ENCODE data around the gene TPM3. TPM values are rescaled to one million over a fixed set of nuclear protein-coding genes. Genes with fewer than 3 reads are reported as not detected.

TPM3 gene
- total RNA-seq, 1 donor from 2014 or later: 279 TPM

DNA sequence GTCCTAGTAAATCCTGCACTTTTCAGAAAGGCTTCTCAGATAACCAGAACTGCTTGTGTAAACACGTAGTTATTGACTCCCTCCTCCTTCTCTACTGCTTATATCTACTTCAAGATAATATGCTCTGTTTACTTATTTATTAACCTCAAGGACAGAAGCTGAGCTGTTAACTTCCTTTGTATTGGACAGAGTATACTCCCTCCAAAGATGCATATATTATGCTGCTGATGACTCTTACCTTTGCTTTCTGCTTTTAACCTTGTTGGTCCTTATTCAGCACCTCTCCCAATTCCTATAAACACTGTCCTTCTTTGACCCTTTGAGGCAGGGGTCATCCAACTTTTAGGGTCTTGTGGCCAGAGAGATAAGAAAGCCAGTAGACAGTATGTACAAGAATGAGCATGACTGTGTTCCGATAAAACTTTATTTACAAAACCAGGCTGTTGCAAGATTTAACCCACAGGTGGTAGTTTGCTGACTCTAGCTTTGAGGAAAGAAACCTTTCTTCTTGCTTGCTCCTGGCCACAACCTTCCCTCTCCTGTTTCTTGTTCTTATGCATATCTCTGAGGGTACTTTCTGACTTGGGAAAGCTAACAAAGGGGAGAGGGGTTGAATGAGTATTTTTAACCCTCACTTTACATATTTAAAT is 4.9 kb downstream of the TPM3 start:
- FAIRE-seq (no peak), DNase-seq (ENCODE audit: low read depth) (no peak)
- Histone ChIP-seq H3K4me3 (ENCODE audit: low read depth, low read length) (no peak overlapping the region), H3K36me3 (ENCODE audit: control insufficient read depth, insufficient read depth, low read length) (no peaks in the 10 kb centered on the region), H3K27me3 (ENCODE audit: control insufficient read depth, insufficient read depth, low read length) (no peaks in the 10 kb centered on the region)
- no peak for TF ChIP-seq CTCF (IDR thresholded peaks at IDR 0.05; ENCODE audit: insufficient read depth, low read length, severe bottlenecking)

GRCh38 chr1:154186177-154186576 is 5.7 kb downstream of the TPM3 start:
- no peaks in the 10 kb centered on the region for H3K27me3 ChIP-seq (ENCODE audit: control insufficient read depth, insufficient read depth, low read length)
- no peaks in the 10 kb centered on the region for H3K36me3 ChIP-seq (ENCODE audit: control insufficient read depth, insufficient read depth, low read length)
- DNase-seq (ENCODE audit: low read depth) (peak; percentile 74), FAIRE-seq (no peak)
- TF ChIP-seq CTCF (IDR thresholded peaks at IDR 0.05; ENCODE audit: insufficient read depth, low read length, severe bottlenecking): peak; percentile 77
- H3K4me3 ChIP-seq (ENCODE audit: low read depth, low read length): no peak overlapping the region

DNA sequence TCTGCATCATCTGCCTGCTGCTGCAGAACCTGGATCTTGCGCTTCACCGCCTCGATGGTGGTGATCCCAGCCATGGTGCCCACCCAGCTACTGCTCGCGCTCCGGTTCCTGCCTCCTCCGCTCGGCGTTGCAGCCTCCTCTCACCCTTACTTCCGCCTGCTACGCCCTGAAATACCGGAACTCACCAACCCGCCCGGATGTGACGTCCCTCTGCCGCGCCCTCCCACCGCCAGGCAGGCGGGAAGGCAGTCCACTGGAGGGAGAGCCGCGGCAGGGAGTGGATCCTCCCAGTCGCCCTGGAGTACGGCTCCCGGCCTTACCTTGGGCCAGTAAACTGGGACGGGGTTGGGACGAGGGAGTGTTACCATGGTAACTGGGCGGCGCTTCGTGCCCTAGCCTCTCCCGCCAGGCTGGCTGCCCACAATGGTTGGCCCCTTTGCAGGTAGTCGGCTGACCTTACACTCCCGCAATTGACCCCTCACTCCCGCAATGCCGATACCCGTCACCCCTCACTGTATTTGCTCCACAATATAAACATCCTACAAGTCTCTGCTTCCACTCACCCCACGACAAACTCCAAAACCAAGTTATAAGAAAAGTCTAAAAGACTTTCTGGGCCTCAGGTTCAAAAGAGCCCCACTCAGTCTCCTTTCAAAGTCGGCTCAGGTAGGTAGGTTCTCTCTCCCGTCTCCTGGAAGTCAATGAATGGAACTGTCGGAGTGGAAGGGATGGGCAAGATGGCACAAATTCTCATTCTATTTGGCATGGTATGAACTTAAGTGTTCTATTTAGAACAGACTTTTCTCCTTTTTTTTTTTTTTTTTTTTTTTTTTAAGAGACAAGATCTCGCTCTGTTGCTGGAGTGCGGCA is 8.6 kb downstream of the TPM3 start:
- FAIRE-seq (no peak), DNase-seq (ENCODE audit: low read depth) (peak; percentile 91)
- no peak for TF ChIP-seq CTCF (IDR thresholded peaks at IDR 0.05; ENCODE audit: insufficient read depth, low read length, severe bottlenecking)
- Histone ChIP-seq H3K27me3 (ENCODE audit: control insufficient read depth, insufficient read depth, low read length) (no peaks in the 10 kb centered on the region), H3K4me3 (ENCODE audit: low read depth, low read length) (peak overlapping the region; percentile 91), H3K36me3 (ENCODE audit: control insufficient read depth, insufficient read depth, low read length) (no peaks in the 10 kb centered on the region)

DNA sequence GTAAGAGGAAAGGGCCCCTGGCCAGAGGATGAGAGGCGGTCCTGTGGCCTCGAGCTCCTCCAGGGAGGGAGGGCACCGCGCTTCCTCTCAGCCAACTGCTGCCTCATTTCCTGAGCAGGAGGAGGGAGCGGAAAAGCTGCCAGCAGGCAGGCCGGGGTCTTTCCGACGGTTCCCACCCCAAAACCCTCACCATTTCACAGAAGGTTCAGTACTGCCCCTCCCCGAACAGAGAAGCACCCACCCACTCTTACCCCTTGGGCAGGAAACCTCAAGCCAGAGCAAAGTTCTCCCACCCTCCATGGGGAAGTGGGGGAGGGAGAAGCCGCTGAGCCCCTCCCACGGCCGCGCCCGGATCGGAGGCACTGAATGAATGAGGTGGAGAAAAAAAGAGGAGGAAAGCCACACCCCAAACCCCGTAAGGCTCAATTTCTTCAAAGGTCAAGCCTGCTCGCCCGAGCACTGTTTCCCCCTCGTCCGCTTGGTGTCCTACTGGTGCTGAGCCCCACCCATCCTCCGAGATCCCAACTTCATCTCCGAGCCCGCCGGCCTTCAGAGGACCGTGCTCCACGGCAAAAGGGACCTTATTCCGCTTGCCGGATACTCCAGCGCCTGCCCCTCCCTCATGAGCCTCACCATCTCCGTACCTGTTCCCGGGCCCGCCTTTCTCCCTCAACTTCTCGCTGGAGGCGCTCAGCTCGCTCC is 9.4 kb downstream of the TPM3 start:
- FAIRE-seq (no peak), DNase-seq (ENCODE audit: low read depth) (peak; percentile 73)
- no peak for TF ChIP-seq CTCF (IDR thresholded peaks at IDR 0.05; ENCODE audit: insufficient read depth, low read length, severe bottlenecking)
- Histone ChIP-seq H3K27me3 (ENCODE audit: control insufficient read depth, insufficient read depth, low read length) (no peaks in the 10 kb centered on the region), H3K36me3 (ENCODE audit: control insufficient read depth, insufficient read depth, low read length) (no peaks in the 10 kb centered on the region), H3K4me3 (ENCODE audit: low read depth, low read length) (peak overlapping the region; percentile 91)

GRCh38 chr1:154181944-154182343 is 10.0 kb downstream of the TPM3 start:
- Histone ChIP-seq H3K36me3 (ENCODE audit: control insufficient read depth, insufficient read depth, low read length) (no peaks in the 10 kb centered on the region), H3K4me3 (ENCODE audit: low read depth, low read length) (peak overlapping the region; percentile 91), H3K27me3 (ENCODE audit: control insufficient read depth, insufficient read depth, low read length) (no peaks in the 10 kb centered on the region)
- no peak for DNase-seq (ENCODE audit: low read depth)
- FAIRE-seq: no peak
- no peak for TF ChIP-seq CTCF (IDR thresholded peaks at IDR 0.05; ENCODE audit: insufficient read depth, low read length, severe bottlenecking)
